Measurements from ENCODE around the gene PRKCE. TPM values are rescaled to one million over a fixed set of nuclear protein-coding genes. Genes with fewer than 3 reads are reported as not detected.

PRKCE gene
- total RNA-seq, 4 donors from 2014 or later, result 5.9 to 21.2 (median 18.5) TPM

DNA sequence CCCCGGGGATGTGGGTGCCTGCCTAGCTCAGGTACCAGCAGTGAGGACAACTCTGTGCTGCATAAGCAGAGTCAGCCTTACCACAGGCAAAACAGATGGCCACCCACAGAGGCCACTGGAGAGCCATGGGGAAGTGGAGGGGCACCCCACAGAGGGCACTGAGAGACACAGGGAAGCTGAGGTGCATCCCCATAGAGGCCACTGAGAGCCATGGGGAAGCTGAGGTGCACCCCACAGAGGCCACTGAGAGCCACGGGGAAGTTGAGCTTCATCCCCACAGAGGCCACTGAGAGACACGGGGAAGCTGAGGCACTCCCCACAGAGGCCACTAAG is 511.6 kb downstream of the PRKCE start:
- Histone ChIP-seq H3K27me3 (no peaks in the 10 kb centered on the region), H3K4me1 (peaks cover 0 to 44% (median 19%) of the 10 kb centered on the region in 3 donors), H3K4me3 (no peak overlapping the region), H3K36me3 (peaks cover 0 to 26% of the 10 kb centered on the region in 2 donors), H3K9me3 (no peaks in the 10 kb centered on the region), H3K27ac (peak overlapping the region in 1 of 4 donors; percentile 34)
- WGBS, 2 donors (ENCODE audit: low coverage in 1 of 2), result 80 to 100% methylated on average over 1 of the region's 3 CpGs
- no peak for ATAC-seq
- TF ChIP-seq EP300 (IDR thresholded peaks at IDR 0.05), result no peak
- TF ChIP-seq POLR2AphosphoS5 (IDR thresholded peaks at IDR 0.05), result no peak
- no peak for TF ChIP-seq POLR2A (IDR thresholded peaks at IDR 0.05)
- TF ChIP-seq, protein P1, sequence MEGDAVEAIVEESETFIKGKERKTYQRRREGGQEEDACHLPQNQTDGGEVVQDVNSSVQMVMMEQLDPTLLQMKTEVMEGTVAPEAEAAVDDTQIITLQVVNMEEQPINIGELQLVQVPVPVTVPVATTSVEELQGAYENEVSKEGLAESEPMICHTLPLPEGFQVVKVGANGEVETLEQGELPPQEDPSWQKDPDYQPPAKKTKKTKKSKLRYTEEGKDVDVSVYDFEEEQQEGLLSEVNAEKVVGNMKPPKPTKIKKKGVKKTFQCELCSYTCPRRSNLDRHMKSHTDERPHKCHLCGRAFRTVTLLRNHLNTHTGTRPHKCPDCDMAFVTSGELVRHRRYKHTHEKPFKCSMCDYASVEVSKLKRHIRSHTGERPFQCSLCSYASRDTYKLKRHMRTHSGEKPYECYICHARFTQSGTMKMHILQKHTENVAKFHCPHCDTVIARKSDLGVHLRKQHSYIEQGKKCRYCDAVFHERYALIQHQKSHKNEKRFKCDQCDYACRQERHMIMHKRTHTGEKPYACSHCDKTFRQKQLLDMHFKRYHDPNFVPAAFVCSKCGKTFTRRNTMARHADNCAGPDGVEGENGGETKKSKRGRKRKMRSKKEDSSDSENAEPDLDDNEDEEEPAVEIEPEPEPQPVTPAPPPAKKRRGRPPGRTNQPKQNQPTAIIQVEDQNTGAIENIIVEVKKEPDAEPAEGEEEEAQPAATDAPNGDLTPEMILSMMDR (IDR thresholded peaks at IDR 0.05), result no peak

GRCh38 chr2:46163804-46164528 is 512.5 kb downstream of the PRKCE start:
- Histone ChIP-seq H3K27ac (peak overlapping the region in 3 of 4 donors; percentile 59 to 73 (median 71)), H3K36me3 (peaks cover 0 to 26% of the 10 kb centered on the region in 2 donors), H3K4me3 (no peak overlapping the region), H3K4me1 (peaks cover 0 to 42% (median 19%) of the 10 kb centered on the region in 3 donors), H3K27me3 (no peaks in the 10 kb centered on the region), H3K9me3 (no peaks in the 10 kb centered on the region)
- ATAC-seq, result no peak
- 60 to 72% methylated on average over 4 to 5 of the region's 8 CpGs for WGBS, 2 donors (ENCODE audit: low coverage in 1 of 2)
- no peak for TF ChIP-seq POLR2AphosphoS5 (IDR thresholded peaks at IDR 0.05)
- no peak for TF ChIP-seq POLR2A (IDR thresholded peaks at IDR 0.05)
- no peak for TF ChIP-seq EP300 (IDR thresholded peaks at IDR 0.05)
- TF ChIP-seq, protein P1 (IDR thresholded peaks at IDR 0.05), result no peak

- Histone ChIP-seq H3K4me3 (no peak overlapping the region), H3K27me3 (no peaks in the 10 kb centered on the region), H3K9me3 (no peaks in the 10 kb centered on the region), H3K4me1 (peaks cover 0 to 42% (median 19%) of the 10 kb centered on the region in 3 donors), H3K27ac (peak overlapping the region in 3 of 4 donors; percentile 59 to 73 (median 71)), H3K36me3 (peaks cover 0 to 20% of the 10 kb centered on the region in 2 donors)
- TF ChIP-seq EP300 (IDR thresholded peaks at IDR 0.05) (no peak), POLR2AphosphoS5 (IDR thresholded peaks at IDR 0.05) (peak; percentile 64)
- WGBS, 2 donors (ENCODE audit: low coverage in 1 of 2), result 25 to 49% methylated on average over 5 to 7 of the region's 10 CpGs
- peak; percentile 83 for ATAC-seq
Measured at GRCh38 chr2:46164529-46165301, 513.2 kb downstream of the PRKCE start.

DNA sequence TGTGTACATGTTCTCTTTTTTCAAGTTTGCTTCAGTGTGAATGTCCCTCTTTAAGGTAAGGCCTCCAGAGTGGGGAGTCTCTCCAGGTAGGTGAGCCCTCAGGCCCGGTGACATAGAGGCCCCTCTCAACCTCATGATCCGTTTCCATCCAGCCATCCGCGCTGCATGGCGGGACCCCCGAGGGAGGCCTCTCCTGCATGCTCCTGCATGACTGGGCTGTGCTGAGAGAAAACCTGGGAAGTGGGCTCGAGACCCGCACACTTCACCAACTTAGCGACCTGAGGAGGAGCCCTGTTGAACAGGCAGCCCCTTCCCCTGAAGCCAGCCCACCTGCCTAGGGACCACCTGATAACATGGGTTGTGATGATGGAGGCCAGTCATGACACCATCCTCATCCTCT is 514.4 kb downstream of the PRKCE start:
- no peak for ATAC-seq
- Histone ChIP-seq H3K27ac (peak overlapping the region in 1 of 4 donors; percentile 73), H3K9me3 (no peaks in the 10 kb centered on the region), H3K36me3 (peaks cover 0 to 8% of the 10 kb centered on the region in 2 donors), H3K27me3 (no peaks in the 10 kb centered on the region), H3K4me1 (peaks cover 0 to 46% (median 21%) of the 10 kb centered on the region in 3 donors), H3K4me3 (no peak overlapping the region)
- TF ChIP-seq EP300 (IDR thresholded peaks at IDR 0.05) (no peak), POLR2AphosphoS5 (IDR thresholded peaks at IDR 0.05) (no peak), POLR2A (IDR thresholded peaks at IDR 0.05) (no peak)
- TF ChIP-seq, protein P1 (IDR thresholded peaks at IDR 0.05), result no peak
- 100% methylated on average over 2 of the region's 9 CpGs; no CpG with 5 or more reads in 1 of the 2 donors for WGBS, 2 donors (ENCODE audit: low coverage in 1 of 2)

DNA sequence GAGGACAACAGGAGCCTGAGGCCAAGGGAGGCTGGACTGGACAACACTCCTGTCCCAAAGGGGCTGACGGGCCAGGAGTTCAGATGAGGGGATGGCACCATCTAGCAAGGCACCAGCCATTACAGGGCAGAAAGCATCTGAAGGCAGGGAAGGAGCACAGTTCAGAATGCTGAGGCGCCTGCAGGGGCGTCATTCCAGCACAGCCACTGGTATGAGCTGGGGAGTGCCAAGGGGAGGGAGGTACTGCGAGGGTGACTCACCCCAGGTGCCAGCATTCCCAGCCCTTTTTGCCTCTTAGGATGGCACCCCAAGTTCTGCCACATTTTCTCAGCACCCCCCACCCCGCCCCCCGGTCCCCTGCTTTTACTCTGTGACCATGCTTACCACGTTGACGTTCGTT is 515.9 kb downstream of the PRKCE start:
- no peak for TF ChIP-seq POLR2A (IDR thresholded peaks at IDR 0.05)
- no peak for TF ChIP-seq POLR2AphosphoS5 (IDR thresholded peaks at IDR 0.05)
- TF ChIP-seq, protein P1 (IDR thresholded peaks at IDR 0.05), result no peak
- no peak for TF ChIP-seq EP300 (IDR thresholded peaks at IDR 0.05)
- 93% methylated on average over 3 of the region's 9 CpGs; no CpG with 5 or more reads in 1 of the 2 donors for WGBS, 2 donors (ENCODE audit: low coverage in 1 of 2)
- ATAC-seq, result no peak
- no peaks in the 10 kb centered on the region for H3K9me3 ChIP-seq
- H3K4me1 ChIP-seq, result peaks cover 0 to 44% (median 21%) of the 10 kb centered on the region in 3 donors
- H3K27ac ChIP-seq, result no peak overlapping the region
- no peak overlapping the region for H3K4me3 ChIP-seq
- H3K27me3 ChIP-seq, result no peaks in the 10 kb centered on the region
- no peaks in the 10 kb centered on the region for H3K36me3 ChIP-seq
